Suprapubic skin (tissue), 4 donors: Measurements from ENCODE around the gene TBKBP1. TPM values are rescaled to one million over a fixed set of nuclear protein-coding genes. Genes with fewer than 3 reads are reported as not detected.
"Not testable (repeated sequence)": the region's sequence is repeated elsewhere in the genome, so short reads cannot be mapped to it uniquely, and the experiment has no call there.

Experiments
- DNase-seq, 2 donors: peaks; one replicate each; pipeline ENCODE4 v3.0.0-alpha.2; 2019; ENCODE audit warnings: low spot score in 2 of 2
- H3K27ac ChIP-seq: fragments of 200-600 bp; sonication (generic); one replicate; pipeline ENCODE4 v1.5.1; 2019
- H3K27me3 ChIP-seq: fragments of 200-600 bp; sonication (generic); one replicate; pipeline ENCODE4 v1.5.1; 2019
- H3K36me3 ChIP-seq: fragments of 200-600 bp; sonication (generic); one replicate; pipeline ENCODE4 v1.5.1; 2019
- H3K4me1 ChIP-seq: fragments of 200-600 bp; sonication (generic); one replicate; pipeline ENCODE4 v1.5.1; 2019
- H3K4me3 ChIP-seq: fragments of 200-600 bp; sonication (generic); one replicate; pipeline ENCODE4 v1.5.1; 2019; ENCODE audit warnings: mild to moderate bottlenecking
- H3K9me3 ChIP-seq: fragments of 200-600 bp; sonication (generic); one replicate; pipeline ENCODE4 v1.5.1; 2019
- EP300 ChIP-seq: sonication (generic); formaldehyde crosslinking; IDR thresholded peaks from one replicate; pipeline ENCODE4 v1.6.1; 2017; ENCODE audit warnings: antibody characterized with exemption
- POLR2A ChIP-seq, 2 donors: fragments of 450-650 bp; IDR thresholded peaks; one replicate each; pipeline ENCODE4 v1.6.1; 2017; ENCODE audit warnings: antibody characterized with exemption in 2 of 2, mild to moderate bottlenecking in 2 of 2, moderate library complexity in 2 of 2
- POLR2AphosphoS5 ChIP-seq, 3 donors: sonication (generic); formaldehyde crosslinking; IDR thresholded peaks; one replicate each; pipeline ENCODE4 v1.6.1; 2017; ENCODE audit warnings: antibody characterized with exemption in 3 of 3
- WGBS: methylation state at CpG from one replicate; pipeline ENCODE4 v1.1.5; 2018; 5-methylcytosine and 5-hydroxymethylcytosine counted together
- total RNA-seq, 4 donors: library from RNA; depleted of rRNA; stranded (reverse); fragments of >200 nt; gene quantifications; one replicate each; pipeline ENCODE4 v1.1.0, GENCODE V29; 2016
- TF ChIP-seq, protein P1 (sequence below), 2 donors: fragments of 200-600 bp in 1 of 2; fragments of 450-650 bp in 1 of 2; sonication (generic) in 1 of 2; IDR thresholded peaks; one replicate each; pipeline ENCODE4 v1.5.1; 2016 to 2019; ENCODE audit warnings: antibody characterized with exemption in 2 of 2, mild to moderate bottlenecking in 1 of 2, moderate library complexity in 1 of 2

TBKBP1 gene
- total RNA-seq, 4 donors from 2014 or later: 4.9 to 10.5 (median 8.4) TPM

DNA sequence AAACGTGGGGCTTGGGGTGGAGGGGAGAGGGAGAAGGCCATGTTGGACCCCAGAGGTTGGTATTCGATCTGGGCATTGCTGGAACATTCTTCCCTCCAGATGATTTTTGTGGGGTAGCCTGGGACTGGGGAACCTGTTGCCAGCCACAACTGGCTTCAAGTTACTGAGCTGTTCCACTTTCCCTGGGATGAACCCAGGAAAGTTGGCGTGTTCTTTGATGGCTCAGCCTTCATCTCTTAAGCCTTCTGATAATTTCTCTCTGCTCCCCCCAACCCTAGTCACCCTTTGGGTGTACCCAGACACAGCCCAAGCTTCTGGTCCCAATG lies 41.1 kb downstream of the TBKBP1 start:
- Histone ChIP-seq H3K27me3 (peaks cover 68% of the 10 kb centered on the region), H3K36me3 (no peaks in the 10 kb centered on the region), H3K4me3 (no peak overlapping the region), H3K9me3 (no peaks in the 10 kb centered on the region), H3K27ac (no peak overlapping the region), H3K4me1 (peaks cover 14% of the 10 kb centered on the region)
- peak; percentile 15 to 20 for DNase-seq
- WGBS: 74% methylated on average over 3 of the region's 3 CpGs
- TF ChIP-seq, protein P1, sequence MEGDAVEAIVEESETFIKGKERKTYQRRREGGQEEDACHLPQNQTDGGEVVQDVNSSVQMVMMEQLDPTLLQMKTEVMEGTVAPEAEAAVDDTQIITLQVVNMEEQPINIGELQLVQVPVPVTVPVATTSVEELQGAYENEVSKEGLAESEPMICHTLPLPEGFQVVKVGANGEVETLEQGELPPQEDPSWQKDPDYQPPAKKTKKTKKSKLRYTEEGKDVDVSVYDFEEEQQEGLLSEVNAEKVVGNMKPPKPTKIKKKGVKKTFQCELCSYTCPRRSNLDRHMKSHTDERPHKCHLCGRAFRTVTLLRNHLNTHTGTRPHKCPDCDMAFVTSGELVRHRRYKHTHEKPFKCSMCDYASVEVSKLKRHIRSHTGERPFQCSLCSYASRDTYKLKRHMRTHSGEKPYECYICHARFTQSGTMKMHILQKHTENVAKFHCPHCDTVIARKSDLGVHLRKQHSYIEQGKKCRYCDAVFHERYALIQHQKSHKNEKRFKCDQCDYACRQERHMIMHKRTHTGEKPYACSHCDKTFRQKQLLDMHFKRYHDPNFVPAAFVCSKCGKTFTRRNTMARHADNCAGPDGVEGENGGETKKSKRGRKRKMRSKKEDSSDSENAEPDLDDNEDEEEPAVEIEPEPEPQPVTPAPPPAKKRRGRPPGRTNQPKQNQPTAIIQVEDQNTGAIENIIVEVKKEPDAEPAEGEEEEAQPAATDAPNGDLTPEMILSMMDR (IDR thresholded peaks at IDR 0.05): no peak
- TF ChIP-seq POLR2A (IDR thresholded peaks at IDR 0.05) (no peak), POLR2AphosphoS5 (IDR thresholded peaks at IDR 0.05) (no peak), EP300 (no peak)

DNA sequence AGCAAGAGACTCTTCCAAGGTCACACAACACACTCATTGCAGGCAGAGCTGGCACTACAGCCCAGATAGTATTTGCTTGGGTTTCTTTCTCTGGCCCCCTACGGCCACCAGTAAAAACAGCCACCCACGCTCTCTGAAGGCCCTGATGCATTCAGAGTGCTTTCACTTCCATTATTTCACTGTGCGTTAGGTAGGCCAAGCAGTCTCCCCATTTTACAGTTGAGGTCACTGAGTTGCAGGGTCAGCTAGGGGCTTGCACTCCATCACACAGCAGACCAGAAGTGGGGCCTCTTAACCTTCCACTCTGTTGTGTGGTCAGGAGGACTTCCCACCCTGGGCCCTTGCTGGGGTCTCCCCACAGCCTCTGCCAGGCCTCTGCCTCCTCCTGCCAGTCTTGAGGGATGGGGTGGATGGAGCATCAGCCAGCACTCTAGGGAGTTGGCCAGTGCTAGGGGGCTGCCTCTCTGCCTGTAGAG lies 41.6 kb downstream of the TBKBP1 start:
- peaks cover 14% of the 10 kb centered on the region for H3K4me1 ChIP-seq
- DNase-seq: peak; percentile 24 to 57
- no peak overlapping the region for H3K4me3 ChIP-seq
- no peak for TF ChIP-seq POLR2AphosphoS5 (IDR thresholded peaks at IDR 0.05)
- no peak for TF ChIP-seq EP300
- TF ChIP-seq POLR2A (IDR thresholded peaks at IDR 0.05): no peak
- no peaks in the 10 kb centered on the region for H3K36me3 ChIP-seq
- no peaks in the 10 kb centered on the region for H3K9me3 ChIP-seq
- peaks cover 63% of the 10 kb centered on the region for H3K27me3 ChIP-seq
- 95% methylated on average over 3 of the region's 3 CpGs for WGBS
- no peak overlapping the region for H3K27ac ChIP-seq

DNA sequence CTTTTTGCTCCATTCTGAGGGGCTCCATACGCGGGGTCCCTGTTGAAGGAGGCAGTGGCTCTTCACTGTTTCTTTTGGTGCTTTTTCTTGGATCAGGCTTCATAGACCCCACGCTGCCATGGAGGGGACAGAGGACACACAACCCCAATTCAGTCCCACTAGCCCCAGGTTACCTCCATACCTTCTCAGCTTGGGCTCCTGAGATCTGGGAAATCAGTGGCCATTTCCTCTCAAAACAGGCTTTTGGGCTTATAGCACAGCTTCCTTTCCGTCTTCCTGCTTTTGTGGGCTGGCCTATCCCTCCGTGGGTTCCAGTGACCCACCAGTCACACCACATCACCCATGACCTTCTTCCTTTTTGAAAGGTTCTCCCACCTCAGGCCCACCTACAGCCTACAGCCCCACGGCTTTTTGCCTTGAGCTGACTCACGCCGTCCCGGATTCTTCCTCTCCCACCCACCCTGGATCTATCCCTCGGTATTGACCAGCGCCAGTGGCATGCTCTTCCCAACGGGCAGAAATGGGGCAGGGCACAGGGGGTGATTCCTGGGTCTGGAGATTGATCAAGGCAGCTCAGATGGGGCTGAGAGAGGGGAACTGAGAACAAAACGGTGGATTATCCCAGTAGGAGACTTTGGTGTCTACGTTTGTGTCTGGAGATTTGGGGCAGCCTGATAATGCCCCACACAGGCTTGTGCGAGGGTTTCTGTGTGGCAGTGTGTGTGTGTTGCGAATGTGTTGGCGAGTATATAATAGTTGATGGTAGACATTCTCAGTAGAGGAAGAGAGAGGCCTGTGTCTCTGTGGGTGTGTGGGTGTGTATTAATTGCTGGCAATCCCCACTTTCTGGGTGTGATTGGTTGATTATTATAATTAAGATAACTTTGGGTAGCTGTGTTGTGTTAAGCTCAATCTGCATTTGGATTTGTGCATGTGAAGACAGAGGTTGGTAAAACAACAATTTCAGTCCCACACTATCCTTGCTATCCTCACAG lies 42.8 kb downstream of the TBKBP1 start:
- H3K27ac ChIP-seq: no peak overlapping the region

DNA sequence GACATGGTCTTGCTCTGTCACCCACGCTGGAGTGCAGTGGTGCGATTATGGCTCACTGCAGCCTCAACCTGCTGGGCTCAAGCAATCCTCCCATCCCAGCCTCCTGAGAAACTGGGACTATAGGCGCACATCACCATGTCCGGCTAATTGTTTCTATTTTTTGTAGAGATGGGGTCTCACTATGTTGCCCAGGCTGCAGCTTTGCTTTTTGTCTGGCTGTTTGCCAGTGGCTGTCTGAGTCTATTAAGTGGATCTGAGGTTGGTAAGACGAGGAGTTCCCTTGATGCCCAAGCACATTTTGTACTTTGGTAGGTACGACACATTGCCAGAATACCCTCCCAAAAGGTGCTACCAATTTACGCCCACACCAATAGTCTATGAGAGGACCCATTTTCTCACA lies 44.2 kb downstream of the TBKBP1 start:
- H3K9me3 ChIP-seq: no peaks in the 10 kb centered on the region
- H3K4me3 ChIP-seq: no peak overlapping the region
- DNase-seq: peak; percentile 26 to 31
- WGBS: 89% methylated on average over 7 of the region's 7 CpGs
- no peak overlapping the region for H3K27ac ChIP-seq
- peaks cover 10% of the 10 kb centered on the region for H3K4me1 ChIP-seq
- peaks cover 50% of the 10 kb centered on the region for H3K27me3 ChIP-seq
- H3K36me3 ChIP-seq: no peaks in the 10 kb centered on the region
- TF ChIP-seq POLR2AphosphoS5 (IDR thresholded peaks at IDR 0.05) (no peak), EP300 (no peak), POLR2A (IDR thresholded peaks at IDR 0.05) (no peak)
- TF ChIP-seq, protein P1 (IDR thresholded peaks at IDR 0.05): no peak

More for the DNA sequence above, 42.8 kb downstream of the TBKBP1 start:
- Histone ChIP-seq H3K9me3 (no peaks in the 10 kb centered on the region), H3K27me3 (peaks cover 55% of the 10 kb centered on the region), H3K36me3 (no peaks in the 10 kb centered on the region), H3K4me3 (no peak overlapping the region), H3K4me1 (peaks cover 14% of the 10 kb centered on the region)
- TF ChIP-seq EP300 (no peak), POLR2A (IDR thresholded peaks at IDR 0.05) (no peak), POLR2AphosphoS5 (IDR thresholded peaks at IDR 0.05) (no peak)
- TF ChIP-seq, protein P1 (IDR thresholded peaks at IDR 0.05): no peak
- 85% methylated on average over 17 of the region's 17 CpGs for WGBS
- DNase-seq: peak; percentile 14 to 57

DNA sequence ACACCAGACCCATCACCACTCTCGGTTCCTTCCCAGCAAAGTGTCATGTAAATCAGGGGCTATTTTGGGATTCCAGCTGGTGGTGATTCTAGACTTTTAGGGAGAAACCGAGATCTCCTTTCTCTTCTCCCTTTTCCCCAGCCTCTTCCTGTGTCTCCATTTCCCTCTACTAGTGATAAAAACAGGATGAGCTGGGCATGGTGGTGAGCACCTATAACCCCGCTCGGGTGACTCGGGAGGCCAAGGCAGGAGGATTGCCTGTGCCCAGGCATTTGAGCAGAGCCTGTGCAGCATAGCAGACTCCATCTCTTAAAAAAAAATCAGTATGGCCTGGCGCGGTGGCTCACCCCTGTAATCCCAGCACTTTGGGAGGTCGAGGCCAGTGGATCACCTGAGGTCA lies 45.2 kb downstream of the TBKBP1 start:
- Histone ChIP-seq H3K27me3 (peaks cover 50% of the 10 kb centered on the region), H3K4me1 (peaks cover under 1% of the 10 kb centered on the region), H3K27ac (no peak overlapping the region), H3K36me3 (no peaks in the 10 kb centered on the region), H3K4me3 (no peak overlapping the region), H3K9me3 (no peaks in the 10 kb centered on the region)
- 86% methylated on average over 8 of the region's 8 CpGs for WGBS
- peak; percentile 16 to 24 for DNase-seq
- TF ChIP-seq POLR2A (IDR thresholded peaks at IDR 0.05) (no peak), POLR2AphosphoS5 (IDR thresholded peaks at IDR 0.05) (no peak), EP300 (no peak)
- TF ChIP-seq, protein P1 (IDR thresholded peaks at IDR 0.05): no peak

DNA sequence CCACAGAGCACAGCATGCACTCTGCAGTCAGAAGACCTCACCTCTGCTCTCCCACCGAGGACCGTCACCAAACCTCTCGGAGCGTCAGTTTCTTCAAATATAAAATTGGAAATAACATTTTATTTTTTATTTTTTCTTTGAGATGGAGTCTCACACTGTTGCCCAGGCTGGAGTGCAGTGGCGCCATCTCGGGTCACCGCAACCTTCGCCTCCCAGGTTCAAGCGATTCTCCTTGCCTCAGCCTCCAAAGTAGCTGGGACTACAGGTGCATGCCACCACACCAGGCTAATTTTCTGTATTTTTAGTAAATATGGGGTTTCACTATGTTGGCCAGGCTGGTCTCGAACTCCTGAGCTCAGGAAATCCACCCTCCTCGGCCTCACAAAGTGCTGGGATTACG lies 46.0 kb downstream of the TBKBP1 start:
- DNase-seq: peak in 1 of 2 donors; percentile 62
- H3K36me3 ChIP-seq, H3K4me1 ChIP-seq, H3K4me3 ChIP-seq, H3K27ac ChIP-seq, H3K9me3 ChIP-seq: not testable (repeated sequence)
- H3K27me3 ChIP-seq: peaks cover 50% of the 10 kb centered on the region
- WGBS: 90% methylated on average over 12 of the region's 12 CpGs
